Thyroid gland (tissue), 4 donors: Measurements from ENCODE around the gene VWA3A.

ENCODE experiments used
- CTCF ChIP-seq, 6 experiments: fragments of 200-600 bp in 3 of 6; fragments of 450-650 bp in 3 of 6; sonication (generic) in 3 of 6; IDR thresholded peaks; one replicate each; pipeline ENCODE4 v1.5.1; 2016 to 2019; ENCODE audit warnings: antibody characterized with exemption in 6 of 6, mild to moderate bottlenecking in 2 of 6, inconsistent platforms in 1 of 6, moderate library complexity in 1 of 6
- POLR2A ChIP-seq, 2 donors: fragments of 450-650 bp; IDR thresholded peaks; one replicate each; pipeline ENCODE4 v1.6.1; 2017; ENCODE audit warnings: antibody characterized with exemption in 2 of 2, mild to moderate bottlenecking in 2 of 2, moderate library complexity in 1 of 2

- TF ChIP-seq CTCF (IDR thresholded peaks at IDR 0.05) (no peak), POLR2A (IDR thresholded peaks at IDR 0.05) (no peak)
These were observed 16.6 kb upstream of the VWA3A start for GRCh38 chr16:22075776-22076175.
